Muscle of back (tissue), 11 donors: ENCODE data around the gene UFM1. TPM values are rescaled to one million over a fixed set of nuclear protein-coding genes. Genes with fewer than 3 reads are reported as not detected.

Experiments
- DNase-seq, 3 donors: peaks; one replicate each; pipeline versions ENCODE4 v3.0.0 to v3.0.0-alpha.2; 2013
- polyA plus RNA-seq, 10 donors: library from polyadenylated mRNA; unstranded; fragments of 120-200 nt; gene quantifications; one replicate each; pipeline ENCODE4 v1.2.1, GENCODE V29; 2013; ENCODE audit not compliant: insufficient read length in 10 of 10

The UFM1 gene
- polyA plus RNA-seq, 10 donors, result 54.6 to 76.2 (median 62.6) TPM

DNA sequence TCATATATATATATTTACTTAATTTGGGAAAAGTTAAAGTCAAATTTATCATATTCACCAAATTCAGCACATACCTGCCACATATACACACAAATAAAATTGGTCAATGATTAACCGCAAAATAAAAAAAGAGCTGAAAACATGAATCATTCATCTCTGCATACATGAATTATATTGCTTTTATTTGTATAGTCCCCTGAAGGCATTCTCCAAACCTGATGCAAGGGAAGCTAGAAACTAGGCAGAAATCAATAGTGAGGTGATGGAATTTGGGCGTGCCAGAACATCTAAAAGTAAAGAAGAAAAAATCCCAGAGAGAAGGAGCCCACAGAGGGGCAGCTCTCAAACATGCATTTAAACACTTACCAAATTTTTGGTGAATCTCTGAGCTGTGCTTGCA lies 60.1 kb downstream of the UFM1 start:
- no peak for DNase-seq

DNA sequence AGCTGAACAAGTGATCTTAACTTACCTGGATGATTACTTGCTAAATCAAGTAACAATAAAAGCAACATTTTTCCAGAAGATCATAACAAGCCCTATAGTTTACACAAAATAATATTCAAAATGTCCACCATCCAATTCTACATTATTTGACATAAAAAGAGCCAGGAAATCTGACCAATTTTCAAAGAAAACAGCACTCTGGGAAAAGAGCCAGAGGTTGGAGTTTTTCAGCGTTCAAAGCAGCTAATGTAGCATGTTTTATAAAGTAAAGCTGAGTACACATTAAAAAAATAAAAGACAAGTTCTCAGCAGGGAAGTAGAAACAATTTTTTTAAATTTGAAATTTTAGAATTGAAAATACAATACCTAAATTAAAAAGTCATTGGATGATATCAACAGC lies 62.6 kb downstream of the UFM1 start:
- DNase-seq, result peak in 2 of 3 donors; percentile 9 to 27
